ENCODE measurements around the gene SP3. TPM values are rescaled to one million over a fixed set of nuclear protein-coding genes. Genes with fewer than 3 reads are reported as not detected.

The SP3 gene
- total RNA-seq, 1 donor = 113 TPM

- no peak for TF ChIP-seq CTCF (IDR thresholded peaks at IDR 0.05; ENCODE audit: extremely low read depth, low read depth, low read length)
- Histone ChIP-seq H4K20me1 (ENCODE audit: insufficient read depth, low read length) (no peaks in the 10 kb centered on the region), H3K27ac (ENCODE audit: low read depth, low read length) (no peak overlapping the region), H3K4me1 (ENCODE audit: insufficient read depth, low read length) (no peaks in the 10 kb centered on the region), H3K36me3 (ENCODE audit: insufficient read depth, low read length) (no peaks in the 10 kb centered on the region), H3K27me3 (ENCODE audit: insufficient read depth, low read length) (peaks cover 10% of the 10 kb centered on the region), H3K79me2 (ENCODE audit: insufficient read depth, low read length) (no peaks in the 10 kb centered on the region), H3K4me3 (ENCODE audit: insufficient read depth, low read length) (no peak overlapping the region), H2AFZ (ENCODE audit: low read length) (no peak overlapping the region), H3K4me2 (ENCODE audit: insufficient read depth, low read length) (no peak overlapping the region), H3K9me3 (ENCODE audit: low read depth, low read length) (no peaks in the 10 kb centered on the region)
- DNase-seq (ENCODE audit: insufficient read length, low spot score, missing footprints) = no peak
These were observed 84.6 kb downstream of the SP3 start for GRCh38 chr2:173880561-173880960.

- no peak overlapping the region for H3K27ac ChIP-seq (ENCODE audit: low read depth, low read length)
- H2AFZ ChIP-seq (ENCODE audit: low read length) = no peak overlapping the region
- no peak for DNase-seq (ENCODE audit: insufficient read length, low spot score, missing footprints)
- H3K36me3 ChIP-seq (ENCODE audit: insufficient read depth, low read length) = no peaks in the 10 kb centered on the region
- no peak overlapping the region for H3K4me3 ChIP-seq (ENCODE audit: insufficient read depth, low read length)
- no peak overlapping the region for H3K4me2 ChIP-seq (ENCODE audit: insufficient read depth, low read length)
- no peaks in the 10 kb centered on the region for H3K4me1 ChIP-seq (ENCODE audit: insufficient read depth, low read length)
- no peaks in the 10 kb centered on the region for H3K79me2 ChIP-seq (ENCODE audit: insufficient read depth, low read length)
- peaks cover 16% of the 10 kb centered on the region for H3K27me3 ChIP-seq (ENCODE audit: insufficient read depth, low read length)
- no peaks in the 10 kb centered on the region for H3K9me3 ChIP-seq (ENCODE audit: low read depth, low read length)
- no peaks in the 10 kb centered on the region for H4K20me1 ChIP-seq (ENCODE audit: insufficient read depth, low read length)
- TF ChIP-seq CTCF (IDR thresholded peaks at IDR 0.05; ENCODE audit: extremely low read depth, low read depth, low read length) = no peak
These were observed 88.2 kb downstream of the SP3 start for GRCh38 chr2:173876833-173877413.

GRCh38 chr2:173874894-173875237 is 90.3 kb downstream of the SP3 start:
- Histone ChIP-seq H3K9me3 (ENCODE audit: low read depth, low read length) (no peaks in the 10 kb centered on the region), H3K79me2 (ENCODE audit: insufficient read depth, low read length) (no peaks in the 10 kb centered on the region), H3K4me3 (ENCODE audit: insufficient read depth, low read length) (no peak overlapping the region), H2AFZ (ENCODE audit: low read length) (no peak overlapping the region), H3K27me3 (ENCODE audit: insufficient read depth, low read length) (peaks cover 24% of the 10 kb centered on the region), H3K4me1 (ENCODE audit: insufficient read depth, low read length) (no peaks in the 10 kb centered on the region), H3K36me3 (ENCODE audit: insufficient read depth, low read length) (no peaks in the 10 kb centered on the region), H3K4me2 (ENCODE audit: insufficient read depth, low read length) (no peak overlapping the region), H3K27ac (ENCODE audit: low read depth, low read length) (no peak overlapping the region), H4K20me1 (ENCODE audit: insufficient read depth, low read length) (no peaks in the 10 kb centered on the region)
- DNase-seq (ENCODE audit: insufficient read length, low spot score, missing footprints) = no peak
- TF ChIP-seq CTCF (IDR thresholded peaks at IDR 0.05; ENCODE audit: extremely low read depth, low read depth, low read length) = no peak

GRCh38 chr2:173874003-173874893 is 90.9 kb downstream of the SP3 start:
- Histone ChIP-seq H3K9me3 (ENCODE audit: low read depth, low read length) (no peaks in the 10 kb centered on the region), H3K4me3 (ENCODE audit: insufficient read depth, low read length) (no peak overlapping the region), H3K27ac (ENCODE audit: low read depth, low read length) (no peak overlapping the region), H2AFZ (ENCODE audit: low read length) (no peak overlapping the region), H3K27me3 (ENCODE audit: insufficient read depth, low read length) (peaks cover 24% of the 10 kb centered on the region), H3K79me2 (ENCODE audit: insufficient read depth, low read length) (no peaks in the 10 kb centered on the region), H3K4me2 (ENCODE audit: insufficient read depth, low read length) (no peak overlapping the region), H4K20me1 (ENCODE audit: insufficient read depth, low read length) (no peaks in the 10 kb centered on the region), H3K36me3 (ENCODE audit: insufficient read depth, low read length) (no peaks in the 10 kb centered on the region), H3K4me1 (ENCODE audit: insufficient read depth, low read length) (no peaks in the 10 kb centered on the region)
- no peak for TF ChIP-seq CTCF (IDR thresholded peaks at IDR 0.05; ENCODE audit: extremely low read depth, low read depth, low read length)
- DNase-seq (ENCODE audit: insufficient read length, low spot score, missing footprints) = no peak
